IMR-90 (cell line): ENCODE measurements around the gene HTT. TPM values are rescaled to one million over a fixed set of nuclear protein-coding genes. Genes with fewer than 3 reads are reported as not detected.

ENCODE experiments used
- ATAC-seq: fragments of 200-7000 bp; cut with Tn5 transposase; 2 replicates; pipeline ENCODE4 v1.9.1; 2020; ENCODE audit warnings: low read depth, mild to moderate bottlenecking, moderate library complexity
- BruUV-seq: library from RNA; stranded (reverse); fragments of 400-500 nt; replicated peaks from 2 replicates; lab custom pipeline; 2021; lab: Mats Ljungman, UMichigan
- CTCF ChIA-PET: fragments of 300-600 bp; formaldehyde crosslinking; extraction: SDS; loops from one replicate; lab custom pipeline; 2021; ENCODE audit warnings: antibody characterized with exemption; lab: Yijun Ruan, JAX
- POLR2A ChIA-PET: fragments of 300-600 bp; sonication (Branson Sonifier 250); formaldehyde crosslinking; loops from one replicate; lab custom pipeline; 2022; ENCODE audit warnings: antibody characterized with exemption; ENCODE audit not compliant: unreplicated experiment; lab: Charles Lee
- DNase-seq: peaks from one replicate; pipeline ENCODE4 v3.0.0; 2013
- H2AFZ ChIP-seq: replicated peaks from 2 replicates; pipeline ENCODE3; 2013; ENCODE audit warnings: low read length, mild to moderate bottlenecking; ENCODE audit not compliant: poor library complexity
- H2AK5ac ChIP-seq: 2 replicates; pipeline ENCODE4 v1.6.1; 2013; ENCODE audit warnings: low read depth, low read length, inconsistent platforms
- H2AK9ac ChIP-seq: replicated peaks from 2 replicates; pipeline ENCODE3; 2013; ENCODE audit warnings: mild to moderate bottlenecking, low read depth, low read length, moderate library complexity; ENCODE audit not compliant: poor library complexity
- H2BK120ac ChIP-seq: 2 replicates; pipeline ENCODE4 v1.6.1; 2013; ENCODE audit warnings: low read depth, low read length, inconsistent platforms
- H2BK15ac ChIP-seq: 3 replicates; pipeline ENCODE4 v1.6.1; 2013; ENCODE audit warnings: low read depth, low read length, inconsistent platforms
- H2BK20ac ChIP-seq: 2 replicates; pipeline ENCODE4 v1.6.1; 2013; ENCODE audit warnings: low read depth, mild to moderate bottlenecking, inconsistent platforms, low read length, moderate library complexity
- H2BK5ac ChIP-seq: 2 replicates; pipeline ENCODE4 v1.6.1; 2013; ENCODE audit warnings: mild to moderate bottlenecking, low read depth, low read length, inconsistent platforms; ENCODE audit not compliant: poor library complexity, severe bottlenecking
- H3K14ac ChIP-seq: replicated peaks from 2 replicates; pipeline ENCODE4 v1.6.1; 2013; ENCODE audit warnings: low read depth, low read length, inconsistent platforms
- H3K18ac ChIP-seq: 2 replicates; pipeline ENCODE4 v1.6.1; 2013; ENCODE audit warnings: low read depth, low read length, control low read depth
- H3K23ac ChIP-seq: 2 replicates; pipeline ENCODE4 v1.6.1; 2013; ENCODE audit warnings: low read depth, low read length, inconsistent platforms
- H3K27ac ChIP-seq: 2 replicates; pipeline ENCODE4 v1.5.1; 2013; ENCODE audit warnings: mild to moderate bottlenecking, control low read depth, low read length; ENCODE audit not compliant: insufficient read depth
- H3K27me3 ChIP-seq: 2 replicates; pipeline ENCODE4 v1.6.1; 2013; ENCODE audit warnings: low read length; ENCODE audit not compliant: control insufficient read depth, insufficient read depth
- H3K36me3 ChIP-seq: 2 replicates; pipeline ENCODE4 v1.6.1; 2013; ENCODE audit warnings: low read length, mixed read lengths; ENCODE audit not compliant: control insufficient read depth, insufficient read depth
- H3K4ac ChIP-seq: 2 replicates; pipeline ENCODE4 v1.6.1; 2013; ENCODE audit warnings: low read depth, low read length, inconsistent platforms
- H3K4me1 ChIP-seq: 2 replicates; pipeline ENCODE4 v1.6.1; 2013; ENCODE audit warnings: low read length, mixed read lengths; ENCODE audit not compliant: control insufficient read depth, insufficient read depth
- H3K4me2 ChIP-seq: 2 replicates; pipeline ENCODE4 v1.6.1; 2013; ENCODE audit warnings: low read depth, mild to moderate bottlenecking, control low read depth, low read length, moderate library complexity
- H3K4me3 ChIP-seq: 2 replicates; pipeline ENCODE4 v1.5.1; 2013; ENCODE audit warnings: low read depth, mild to moderate bottlenecking, control low read depth, low read length, moderate library complexity; ENCODE audit not compliant: insufficient read depth
- H3K56ac ChIP-seq: 2 replicates; pipeline ENCODE4 v1.6.1; 2013; ENCODE audit warnings: low read length, inconsistent platforms; ENCODE audit not compliant: insufficient read depth; ENCODE audit errors: extremely low read depth
- H3K79me1 ChIP-seq, 2 experiments: 2 replicates each; pipeline ENCODE4 v1.6.1; 2013; ENCODE audit warnings: low read length in 2 of 2, inconsistent platforms in 1 of 2, low read depth in 1 of 2
- H3K9ac ChIP-seq: 2 replicates; pipeline ENCODE4 v1.6.1; 2013; ENCODE audit warnings: low read depth, low read length, control low read depth
- H3K9me1 ChIP-seq: 2 replicates; pipeline ENCODE4 v1.6.1; 2013; ENCODE audit warnings: low read length, inconsistent platforms; ENCODE audit not compliant: insufficient read depth
- H3K9me3 ChIP-seq: 2 replicates; pipeline ENCODE4 v1.6.1; 2013; ENCODE audit warnings: low read length; ENCODE audit not compliant: control insufficient read depth, insufficient read depth
- H4K20me1 ChIP-seq: 2 replicates; pipeline ENCODE4 v1.6.1; 2013; ENCODE audit warnings: low read length, inconsistent platforms; ENCODE audit not compliant: insufficient read depth
- H4K5ac ChIP-seq: 2 replicates; pipeline ENCODE4 v1.6.1; 2013; ENCODE audit warnings: mild to moderate bottlenecking, low read depth, low read length, control low read depth
- H4K8ac ChIP-seq, 2 experiments: 2 replicates each; pipeline ENCODE4 v1.6.1; 2013; ENCODE audit warnings: low read depth in 2 of 2, low read length in 2 of 2, control low read depth in 1 of 2, inconsistent platforms in 1 of 2
- H4K91ac ChIP-seq: 2 replicates; pipeline ENCODE4 v1.6.1; 2013; ENCODE audit warnings: low read depth, low read length, inconsistent platforms; ENCODE audit not compliant: insufficient read depth
- MAZ ChIP-seq: IDR thresholded peaks from 2 replicates; pipeline ENCODE4 v1.6.1; 2012; ENCODE audit warnings: low read depth, mild to moderate bottlenecking, low read length, improper control_type of control experiment, moderate library complexity, borderline replicate concordance
- MXI1 ChIP-seq: IDR thresholded peaks from 2 replicates; pipeline ENCODE4 v1.6.1; 2012; ENCODE audit warnings: low read depth, mild to moderate bottlenecking, low read length, moderate library complexity, borderline replicate concordance
- POLR2A ChIP-seq: IDR thresholded peaks from 2 replicates; pipeline ENCODE4 v1.6.1; 2012; ENCODE audit warnings: mild to moderate bottlenecking, low read depth, low read length
- WGBS, 2 experiments: methylation state at CpG; one replicate each; pipeline versions ENCODE4 v1.1.5 to v1.1.7; 2013; ENCODE audit warnings: missing lambda C conversion rate in 2 of 2; ENCODE audit not compliant: insufficient read length in 1 of 2; ENCODE audit errors: extremely low coverage in 2 of 2; 5-methylcytosine and 5-hydroxymethylcytosine counted together
- dilution Hi-C: fragments of 300-500 bp; cut with HindIII; formaldehyde crosslinking; loops from one replicate; pipeline ENCODE4 v1.14.3; 2018; ENCODE audit warnings: low sequenced_read_pairs; ENCODE audit not compliant: unreplicated experiment
- in situ Hi-C: fragments of 300-500 bp; cut with MboI; formaldehyde crosslinking; loops from 3 replicates; pipeline ENCODE4 v1.14.3; 2019; ENCODE audit warnings: low sequenced_read_pairs, inconsistent platforms, mixed read lengths
- intact Hi-C: fragments of 100-400 bp; cut with micrococcal nuclease; formaldehyde crosslinking; loops from 2 replicates; pipeline ENCODE4 v1.10.0; 2022
- microRNA-seq, 2 experiments: library from miRNA; stranded (forward) in 1 of 2; unstranded in 1 of 2; fragments of 10-50 nt in 1 of 2; fragments of <30 nt in 1 of 2; gene quantifications in 1 of 2; microRNA quantifications in 1 of 2; one replicate each; pipeline versions ENCODE3 to v1.1.0; 2013 to 2020; ENCODE audit not compliant: insufficient read depth in 1 of 2, insufficient read length in 1 of 2, unreplicated experiment in 1 of 2
- polyA plus RNA-seq, 3 experiments: library from polyadenylated mRNA; depleted of rRNA; stranded (reverse); fragments of >200 nt; gene quantifications; 2 replicates each; pipeline ENCODE4 v1.2.3, GENCODE V29; 2012; ENCODE audit warnings: low replicate concordance in 1 of 3
- small RNA-seq, 5 experiments: library from RNA; depleted of rRNA; stranded (forward); fragments of <200 nt; gene quantifications; one replicate each; pipeline ENCODE3, GENCODE V24; 2012
- total RNA-seq: library from RNA; depleted of rRNA; stranded (reverse); fragments of >200 nt; gene quantifications from 2 replicates; pipeline ENCODE4 v1.2.3, GENCODE V29; 2012; rRNA removed
- TF ChIP-seq, protein P1 (sequence below): conservative IDR thresholded peaks from 2 replicates; pipeline ENCODE4 v1.5.1; 2012; ENCODE audit warnings: mild to moderate bottlenecking, low read depth, low read length, improper control_type of control experiment

HTT gene
- total and polyA plus RNA-seq, 2 of the 4 experiments (the other 2 are of a cell fraction), result 11.6 to 14.3 TPM

DNA sequence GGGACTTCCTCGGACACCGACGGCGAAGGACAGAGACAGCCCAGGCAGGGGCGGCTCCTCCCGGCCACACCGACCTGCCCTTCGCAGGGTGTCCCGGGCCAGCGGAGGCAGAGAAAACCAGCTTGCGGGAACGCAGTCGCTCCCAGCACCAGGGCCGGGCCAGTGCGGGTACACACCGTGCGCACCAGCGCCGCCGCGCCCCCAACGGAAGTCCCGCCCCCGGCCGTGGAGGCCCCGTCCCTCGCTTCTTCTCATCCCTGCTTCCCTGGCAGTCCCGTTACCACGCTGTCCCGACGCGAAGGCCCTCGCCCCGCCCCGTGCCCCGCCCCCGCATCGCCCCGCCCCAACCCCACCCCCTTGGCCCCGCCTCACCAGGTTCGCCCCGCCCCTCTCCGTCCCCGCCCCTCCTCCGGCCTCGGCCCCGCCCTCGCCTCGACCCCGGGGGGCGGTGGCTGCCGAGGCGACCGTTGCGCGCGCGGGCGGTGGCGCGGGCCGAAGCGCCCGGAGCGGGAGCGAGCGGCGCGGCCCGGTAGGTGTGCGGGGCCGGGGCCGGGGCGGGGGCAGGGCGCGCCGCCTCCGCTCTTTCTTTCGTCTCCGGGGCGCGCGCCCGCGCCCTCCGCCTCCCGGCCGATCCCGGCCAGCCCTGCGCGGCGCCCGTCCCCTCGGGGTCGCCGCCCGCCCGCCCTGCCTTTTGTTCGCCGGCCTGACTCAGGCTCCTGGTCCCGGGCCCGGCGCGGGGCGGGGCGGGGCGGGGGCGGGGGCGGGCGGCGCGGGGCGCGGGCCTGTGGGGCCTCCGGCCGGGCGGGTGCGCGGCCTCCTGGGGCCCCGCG lies 218.3 kb downstream of the HTT start, which contains the start of gene RGS12:
RGS12 (plus strand) TSS at position 451 of the 830 bp plus-strand sequence. CDS start 23,150 bp downstream, outside the sequence.
- 0% methylated on average over 7 of the region's 121 CpGs; no CpG with 5 or more reads in 1 of the 2 experiments for WGBS, 2 experiments
- H2BK5ac ChIP-seq, result peak within 1 kb of the TSS; percentile 74
- H2BK20ac ChIP-seq, result no peak within 1 kb of the TSS
- peak within 1 kb of the TSS; percentile 99 for H2AFZ ChIP-seq
- no peaks in the 10 kb centered on the region for H3K9me3 ChIP-seq
- intact Hi-C loops, result loop anchor here (5.0 kb wide), 1 partner anchor 145 kb away; no protein-coding TSS in a partner anchor
- H3K27me3 ChIP-seq, result no peaks in the 10 kb centered on the region
- H2BK120ac ChIP-seq, result peak within 1 kb of the TSS; percentile 47
- H4K20me1 ChIP-seq, result peaks cover 19% of the 10 kb centered on the region; the same call in 1 of the 2 replicates
- peak within 1 kb of the TSS; percentile 89 for H2AK5ac ChIP-seq
- H3K18ac ChIP-seq, result peak within 1 kb of the TSS; percentile 47; the same call in 1 of the 2 replicates
- H3K9me1 ChIP-seq, result peaks cover 7% of the 10 kb centered on the region; the same call in 1 of the 2 replicates
- peaks cover 19% of the 10 kb centered on the region for H3K4me1 ChIP-seq
- H2AK9ac ChIP-seq, result peak within 1 kb of the TSS; percentile 87
- no peaks in the 10 kb centered on the region for H3K36me3 ChIP-seq
- peak; percentile 91 for DNase-seq
- H3K14ac ChIP-seq, result peak within 1 kb of the TSS; percentile 91
- H4K8ac ChIP-seq, result peak within 1 kb of the TSS; percentile 72 to 81; a peak in 3 of 4 replicates
- peak within 1 kb of the TSS; percentile 88 for H3K27ac ChIP-seq
- peak within 1 kb of the TSS; percentile 93 for H3K9ac ChIP-seq
- in situ Hi-C loops, result no loop called here
- peak within 1 kb of the TSS; percentile 51 for H3K56ac ChIP-seq
- peak within 1 kb of the TSS; percentile 73 for H4K5ac ChIP-seq
- H4K91ac ChIP-seq, result peak within 1 kb of the TSS; percentile 75
- no peak within 1 kb of the TSS; the same call in 2 of the 3 replicates for H2BK15ac ChIP-seq
- H3K79me1 ChIP-seq, result peaks cover 26 to 47% of the 10 kb centered on the region in 2 experiments
- peak within 1 kb of the TSS; percentile 87 for H3K4ac ChIP-seq
- peak within 1 kb of the TSS; percentile 95 for H3K4me3 ChIP-seq
- peak; percentile 90 for TF ChIP-seq MXI1
- TF ChIP-seq POLR2A, result peak; percentile 58
- TF ChIP-seq, protein P1, sequence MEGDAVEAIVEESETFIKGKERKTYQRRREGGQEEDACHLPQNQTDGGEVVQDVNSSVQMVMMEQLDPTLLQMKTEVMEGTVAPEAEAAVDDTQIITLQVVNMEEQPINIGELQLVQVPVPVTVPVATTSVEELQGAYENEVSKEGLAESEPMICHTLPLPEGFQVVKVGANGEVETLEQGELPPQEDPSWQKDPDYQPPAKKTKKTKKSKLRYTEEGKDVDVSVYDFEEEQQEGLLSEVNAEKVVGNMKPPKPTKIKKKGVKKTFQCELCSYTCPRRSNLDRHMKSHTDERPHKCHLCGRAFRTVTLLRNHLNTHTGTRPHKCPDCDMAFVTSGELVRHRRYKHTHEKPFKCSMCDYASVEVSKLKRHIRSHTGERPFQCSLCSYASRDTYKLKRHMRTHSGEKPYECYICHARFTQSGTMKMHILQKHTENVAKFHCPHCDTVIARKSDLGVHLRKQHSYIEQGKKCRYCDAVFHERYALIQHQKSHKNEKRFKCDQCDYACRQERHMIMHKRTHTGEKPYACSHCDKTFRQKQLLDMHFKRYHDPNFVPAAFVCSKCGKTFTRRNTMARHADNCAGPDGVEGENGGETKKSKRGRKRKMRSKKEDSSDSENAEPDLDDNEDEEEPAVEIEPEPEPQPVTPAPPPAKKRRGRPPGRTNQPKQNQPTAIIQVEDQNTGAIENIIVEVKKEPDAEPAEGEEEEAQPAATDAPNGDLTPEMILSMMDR, result no peak
- TF ChIP-seq MAZ, result peak; percentile 63; the same call in 1 of the 2 replicates
- dilution Hi-C loops, result no loop called here
- no TSS peak for BruUV-seq
- peak within 1 kb of the TSS; percentile 96 for H3K23ac ChIP-seq
- POLR2A ChIA-PET, result no interaction called here
- ATAC-seq, result peak; percentile 89
- H3K4me2 ChIP-seq, result peak within 1 kb of the TSS; percentile 91
- CTCF ChIA-PET, result interaction anchor here (0.6 kb wide), 1 partner anchor 158 kb away, joined by 3 read pairs; no protein-coding TSS in a partner anchor

Small RNA genes within 50 kb of the gene (microRNA-seq; reads per million reads assigned to microRNA genes)
- gene RF02134 (ENCODE audit: insufficient read depth, insufficient read length) (not detected), gene RF02135 (ENCODE audit: insufficient read depth, insufficient read length) (not detected), gene RNU6-204P (ENCODE audit: insufficient read depth, insufficient read length) (not detected)

Small RNA genes within 50 kb of the gene (small RNA-seq; reads per million reads assigned to genes)
- 0 reads per million in 5 experiments for gene RF02134
- 0 reads per million in 5 experiments for gene RF02135
- gene RNU6-204P, result 0.11 to 86.1 (median 1.6) reads per million in 5 experiments

Other genes with a start within 250 kb of the HTT start
- 117 and 122 TPM in 2 replicates for gene ADD1, start 230.8 kb upstream of the HTT start, total RNA-seq
- gene ADD1, start 230.8 kb upstream of the HTT start, polyA plus RNA-seq (2012; rRNA removed), result 190 and 215 TPM in 2 replicates
- gene NOP14, start 111.3 kb upstream of the HTT start, total RNA-seq, result 10.9 and 19.2 TPM in 2 replicates
- gene NOP14, start 111.3 kb upstream of the HTT start, polyA plus RNA-seq (2012; rRNA removed), result 11.3 and 12.6 TPM in 2 replicates
- 1.6 and 1.7 TPM in 2 replicates for gene GRK4, start 111.1 kb upstream of the HTT start, total RNA-seq
- 2.1 and 2.2 TPM in 2 replicates for gene GRK4, start 111.1 kb upstream of the HTT start, polyA plus RNA-seq (2012; rRNA removed)
- gene HTT-AS, start 143 bp upstream of the HTT start, total RNA-seq, result not detected in 2 replicates
- not detected in 2 replicates for gene HTT-AS, start 143 bp upstream of the HTT start, polyA plus RNA-seq (2012; rRNA removed)
- gene MSANTD1, start 174.5 kb downstream of the HTT start, total RNA-seq, result under 0.01 and 0.28 TPM in 2 replicates
- gene MSANTD1, start 174.5 kb downstream of the HTT start, polyA plus RNA-seq (2012; rRNA removed), result 0.07 and 0.09 TPM in 2 replicates
- 11.8 and 13.1 TPM in 2 replicates for gene RGS12, start 218.3 kb downstream of the HTT start, total RNA-seq
- gene RGS12, start 218.3 kb downstream of the HTT start, polyA plus RNA-seq (2012; rRNA removed), result 12.0 and 15.7 TPM in 2 replicates